HL-60 (cell line): ENCODE data around the gene NOTCH3.

Experiments
- GABPA ChIP-seq: IDR thresholded peaks from 2 replicates; pipeline ENCODE4 v1.6.1; 2012; ENCODE audit warnings: low read depth
- POLR2AphosphoS5 ChIP-seq: IDR thresholded peaks from 2 replicates; pipeline ENCODE4 v1.6.1; 2012; ENCODE audit warnings: low read depth
- SPI1 ChIP-seq: IDR thresholded peaks from 2 replicates; pipeline ENCODE4 v1.6.1; 2012; ENCODE audit warnings: low read depth, mild to moderate bottlenecking, borderline replicate concordance
- TF ChIP-seq, protein P1 (sequence below): IDR thresholded peaks from one replicate; pipeline ENCODE4 v1.5.1; 2011; ENCODE audit warnings: low read length, control low read depth, inconsistent platforms; ENCODE audit not compliant: insufficient read depth

GRCh38 chr19:15169541-15170285 is 31.1 kb downstream of the NOTCH3 start:
- TF ChIP-seq, protein P1, sequence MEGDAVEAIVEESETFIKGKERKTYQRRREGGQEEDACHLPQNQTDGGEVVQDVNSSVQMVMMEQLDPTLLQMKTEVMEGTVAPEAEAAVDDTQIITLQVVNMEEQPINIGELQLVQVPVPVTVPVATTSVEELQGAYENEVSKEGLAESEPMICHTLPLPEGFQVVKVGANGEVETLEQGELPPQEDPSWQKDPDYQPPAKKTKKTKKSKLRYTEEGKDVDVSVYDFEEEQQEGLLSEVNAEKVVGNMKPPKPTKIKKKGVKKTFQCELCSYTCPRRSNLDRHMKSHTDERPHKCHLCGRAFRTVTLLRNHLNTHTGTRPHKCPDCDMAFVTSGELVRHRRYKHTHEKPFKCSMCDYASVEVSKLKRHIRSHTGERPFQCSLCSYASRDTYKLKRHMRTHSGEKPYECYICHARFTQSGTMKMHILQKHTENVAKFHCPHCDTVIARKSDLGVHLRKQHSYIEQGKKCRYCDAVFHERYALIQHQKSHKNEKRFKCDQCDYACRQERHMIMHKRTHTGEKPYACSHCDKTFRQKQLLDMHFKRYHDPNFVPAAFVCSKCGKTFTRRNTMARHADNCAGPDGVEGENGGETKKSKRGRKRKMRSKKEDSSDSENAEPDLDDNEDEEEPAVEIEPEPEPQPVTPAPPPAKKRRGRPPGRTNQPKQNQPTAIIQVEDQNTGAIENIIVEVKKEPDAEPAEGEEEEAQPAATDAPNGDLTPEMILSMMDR, result no peak
- TF ChIP-seq POLR2AphosphoS5, result no peak
- no peak for TF ChIP-seq GABPA
- TF ChIP-seq SPI1, result no peak
